Measurements from ENCODE around the gene CD58.

The CD58 gene

GRCh38 chr1:116466810-116467557 is 103.8 kb downstream of the CD58 start:
- DNase-seq (ENCODE audit: low read depth): no peak

GRCh38 chr1:116465845-116466685 is 104.8 kb downstream of the CD58 start:
- no peak for DNase-seq (ENCODE audit: low read depth)

- no peak for DNase-seq (ENCODE audit: low read depth)
Observed at GRCh38 chr1:116465477-116465844, 105.4 kb downstream of the CD58 start.
